Testis (tissue), 3 donors: ENCODE data around the gene ZNF740. TPM values are rescaled to one million over a fixed set of nuclear protein-coding genes. Genes with fewer than 3 reads are reported as not detected.

Experiments used
- DNase-seq: peaks from one replicate; pipeline ENCODE4 v3.0.0-alpha.2; 2019
- H3K27ac ChIP-seq, 2 donors: fragments of 200-600 bp; sonication (generic); one replicate each; pipeline ENCODE4 v1.5.1; 2019
- H3K27me3 ChIP-seq: fragments of 200-600 bp; sonication (generic); one replicate; pipeline ENCODE4 v1.5.1; 2019
- H3K36me3 ChIP-seq: fragments of 200-600 bp; sonication (generic); one replicate; pipeline ENCODE4 v1.5.1; 2017; ENCODE audit warnings: low read depth; ENCODE audit errors: missing control alignments
- H3K4me1 ChIP-seq: fragments of 200-600 bp; sonication (generic); one replicate; pipeline ENCODE4 v1.5.1; 2019
- H3K4me3 ChIP-seq, 2 donors: fragments of 200-600 bp; sonication (generic); one replicate each; pipeline ENCODE4 v1.5.1; 2017 to 2019
- H3K9me3 ChIP-seq: fragments of 200-600 bp; sonication (generic); one replicate; pipeline ENCODE4 v1.5.1; 2017
- CTCF ChIP-seq, 3 experiments: fragments of 450-650 bp in 2 of 3; fragments of 200-600 bp in 1 of 3; sonication (generic) in 1 of 3; IDR thresholded peaks; one replicate each; pipeline ENCODE4 v1.5.1; 2016 to 2019; ENCODE audit warnings: antibody characterized with exemption in 3 of 3, mild to moderate bottlenecking in 2 of 3, moderate library complexity in 1 of 3
- POLR2A ChIP-seq: fragments of 450-650 bp; IDR thresholded peaks from one replicate; pipeline ENCODE4 v1.6.1; 2017; ENCODE audit warnings: antibody characterized with exemption, mild to moderate bottlenecking, moderate library complexity
- WGBS, 2 donors: methylation state at CpG; one replicate each; pipeline ENCODE4 v1.1.5; 2018; 5-methylcytosine and 5-hydroxymethylcytosine counted together
- intact Hi-C: fragments of 100-400 bp; cut with DNase I; formaldehyde crosslinking; loops from one replicate; pipeline ENCODE4 v1.15.1; 2023; ENCODE audit warnings: low total_unique reads
- polyA plus RNA-seq: library from polyadenylated mRNA; stranded (reverse); fragments of 350-450 nt; fragmentation: Illumina TruSeq; extraction: RNeasy Lipid Tissue Mini Kit (QIAGEN cat#74804); gene quantifications from one replicate; pipeline ENCODE4 v1.2.3, GENCODE V29; 2014; ENCODE audit warnings: low read depth, low replicate concordance; ENCODE audit not compliant: insufficient read depth
- total RNA-seq, 2 donors: library from RNA; depleted of rRNA; stranded (reverse); fragments of >200 nt; gene quantifications; one replicate each; pipeline ENCODE4 v1.2.3, GENCODE V29; 2016

The ZNF740 gene
- total and polyA plus RNA-seq, 3 donors from 2014 or later, result 15.6 to 27.2 (median 19.8) TPM

- H3K9me3 ChIP-seq, result no peaks in the 10 kb centered on the region
- DNase-seq, result no peak
- H3K4me1 ChIP-seq, result peaks cover 15% of the 10 kb centered on the region
- TF ChIP-seq POLR2A (no peak), CTCF (IDR thresholded peaks at IDR 0.05) (no peak)
- intact Hi-C loops, result loop anchor here (5.0 to 10.0 kb wide), 2 partner anchors 35 to 58 kb away; a partner anchor contains a TSS
- peak overlapping the region in 1 of 2 donors; percentile 79 for H3K27ac ChIP-seq
- WGBS, 2 donors, result 74 to 79% methylated on average over 17 to 19 of the region's 19 CpGs
- no peak overlapping the region for H3K4me3 ChIP-seq
- H3K36me3 ChIP-seq, result no peaks in the 10 kb centered on the region
- H3K27me3 ChIP-seq, result no peaks in the 10 kb centered on the region
Measured at GRCh38 chr12:53217051-53217930, 36.8 kb downstream of the ZNF740 start.

GRCh38 chr12:53217931-53218307 is 37.4 kb downstream of the ZNF740 start:
- no peak overlapping the region for H3K4me3 ChIP-seq
- 72 to 82% methylated on average over 2 to 3 of the region's 3 CpGs for WGBS, 2 donors
- no peak for DNase-seq
- H3K36me3 ChIP-seq, result no peaks in the 10 kb centered on the region
- peak overlapping the region in 1 of 2 donors; percentile 79 for H3K27ac ChIP-seq
- no peaks in the 10 kb centered on the region for H3K27me3 ChIP-seq
- H3K9me3 ChIP-seq, result no peaks in the 10 kb centered on the region
- TF ChIP-seq CTCF (IDR thresholded peaks at IDR 0.05) (no peak), POLR2A (no peak)
- intact Hi-C loops, result loop anchor here (5.0 to 10.0 kb wide), 2 partner anchors 34 to 57 kb away; a partner anchor contains a TSS
- H3K4me1 ChIP-seq, result peaks cover 18% of the 10 kb centered on the region

GRCh38 chr12:53218551-53219291 is 38.2 kb downstream of the ZNF740 start:
- no peak for DNase-seq
- Histone ChIP-seq H3K27ac (peak overlapping the region; percentile 33 to 79), H3K4me1 (peaks cover 22% of the 10 kb centered on the region), H3K27me3 (no peaks in the 10 kb centered on the region), H3K36me3 (no peaks in the 10 kb centered on the region), H3K4me3 (peak overlapping the region; percentile 54 to 59), H3K9me3 (no peaks in the 10 kb centered on the region)
- WGBS, 2 donors, result 20% methylated on average over 30 of the region's 30 CpGs
- intact Hi-C loops, result loop anchor here (5.0 to 10.0 kb wide), 2 partner anchors 34 to 56 kb away; a partner anchor contains a TSS
- TF ChIP-seq POLR2A (no peak), CTCF (IDR thresholded peaks at IDR 0.05) (no peak)

GRCh38 chr12:53219292-53219955 is 38.9 kb downstream of the ZNF740 start:
- intact Hi-C loops, result loop anchor here (5.0 to 10.0 kb wide), 2 partner anchors 33 to 55 kb away; a partner anchor contains a TSS
- H3K36me3 ChIP-seq, result no peaks in the 10 kb centered on the region
- no peak for TF ChIP-seq CTCF (IDR thresholded peaks at IDR 0.05)
- no peak for TF ChIP-seq POLR2A
- peaks cover 22% of the 10 kb centered on the region for H3K4me1 ChIP-seq
- peak overlapping the region; percentile 63 to 79 for H3K27ac ChIP-seq
- no peaks in the 10 kb centered on the region for H3K27me3 ChIP-seq
- peak overlapping the region; percentile 54 to 59 for H3K4me3 ChIP-seq
- no peak for DNase-seq
- 4 to 5% methylated on average over 22 to 27 of the region's 27 CpGs for WGBS, 2 donors
- no peaks in the 10 kb centered on the region for H3K9me3 ChIP-seq
